ENCODE results near the gene EHD3.

DNA sequence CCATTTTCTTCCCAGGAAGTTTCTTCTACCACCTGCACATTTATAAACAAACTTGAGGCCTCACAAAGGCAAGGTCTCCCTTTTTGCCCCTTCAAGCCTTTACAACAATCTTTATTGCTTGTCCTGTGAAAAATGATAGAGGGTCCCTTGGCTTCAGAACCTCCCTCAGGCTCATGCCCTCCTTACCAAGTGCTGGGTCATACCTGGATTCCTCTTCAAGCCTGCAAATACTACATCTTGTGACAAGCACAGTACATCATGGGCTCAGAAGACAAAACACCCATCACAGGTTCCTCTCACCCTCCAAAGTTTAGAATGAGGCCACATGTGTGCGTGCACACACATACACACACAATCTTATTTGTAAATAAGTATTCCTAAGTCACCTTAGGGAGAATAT lies 25.7 kb upstream of the EHD3 start:
- TF ChIP-seq, protein P1, sequence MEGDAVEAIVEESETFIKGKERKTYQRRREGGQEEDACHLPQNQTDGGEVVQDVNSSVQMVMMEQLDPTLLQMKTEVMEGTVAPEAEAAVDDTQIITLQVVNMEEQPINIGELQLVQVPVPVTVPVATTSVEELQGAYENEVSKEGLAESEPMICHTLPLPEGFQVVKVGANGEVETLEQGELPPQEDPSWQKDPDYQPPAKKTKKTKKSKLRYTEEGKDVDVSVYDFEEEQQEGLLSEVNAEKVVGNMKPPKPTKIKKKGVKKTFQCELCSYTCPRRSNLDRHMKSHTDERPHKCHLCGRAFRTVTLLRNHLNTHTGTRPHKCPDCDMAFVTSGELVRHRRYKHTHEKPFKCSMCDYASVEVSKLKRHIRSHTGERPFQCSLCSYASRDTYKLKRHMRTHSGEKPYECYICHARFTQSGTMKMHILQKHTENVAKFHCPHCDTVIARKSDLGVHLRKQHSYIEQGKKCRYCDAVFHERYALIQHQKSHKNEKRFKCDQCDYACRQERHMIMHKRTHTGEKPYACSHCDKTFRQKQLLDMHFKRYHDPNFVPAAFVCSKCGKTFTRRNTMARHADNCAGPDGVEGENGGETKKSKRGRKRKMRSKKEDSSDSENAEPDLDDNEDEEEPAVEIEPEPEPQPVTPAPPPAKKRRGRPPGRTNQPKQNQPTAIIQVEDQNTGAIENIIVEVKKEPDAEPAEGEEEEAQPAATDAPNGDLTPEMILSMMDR (IDR thresholded peaks at IDR 0.05) = no peak
- no peak for TF ChIP-seq POLR2A (IDR thresholded peaks at IDR 0.05)

Measured in testis (tissue), 2 donors.